ENCODE measurements around the gene CHCHD10.

DNA sequence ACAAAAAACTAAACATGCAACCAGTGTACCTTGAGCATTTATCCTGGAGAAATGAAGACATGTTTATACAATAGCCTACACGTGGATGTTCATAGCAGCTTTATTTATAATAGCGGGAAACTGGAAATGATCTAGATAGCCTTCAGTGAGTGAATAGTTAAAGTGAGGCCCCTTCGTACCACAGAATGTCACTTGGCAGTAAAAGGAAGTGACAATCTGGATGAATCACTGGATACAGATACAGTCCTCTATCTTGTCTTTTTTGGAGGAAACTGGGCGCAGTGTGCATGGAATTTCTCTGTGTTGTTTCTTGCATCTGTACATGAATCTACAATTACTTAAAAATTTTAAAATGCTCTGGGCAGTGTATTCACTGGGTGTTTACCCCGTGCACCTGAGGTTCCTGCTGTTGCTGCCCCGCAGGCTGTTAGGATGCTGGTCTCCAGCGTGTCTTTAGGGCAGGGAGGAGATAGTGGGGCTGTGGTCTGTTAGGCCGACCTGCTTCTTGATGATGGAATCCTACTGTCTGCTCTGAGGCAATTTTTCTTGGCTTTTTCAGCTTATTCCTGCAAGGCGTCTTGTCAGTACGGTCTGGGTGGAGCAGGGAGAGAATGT lies 47.9 kb upstream of the CHCHD10 start:
- TF ChIP-seq POLR2AphosphoS5 (IDR thresholded peaks at IDR 0.05; ENCODE audit: borderline replicate concordance, low read depth, low read length): no peak
- TF ChIP-seq EZH2 (IDR thresholded peaks at IDR 0.05): no peak
